HepG2 (cell line): ENCODE measurements around the gene PDLIM5. TPM values are rescaled to one million over a fixed set of nuclear protein-coding genes. Genes with fewer than 3 reads are reported as not detected.

ENCODE experiments used
- ELF1 ChIP-seq: sonication (generic); formaldehyde crosslinking; IDR thresholded peaks from 2 replicates; pipeline ENCODE4 v1.4.0; 2020; ENCODE audit warnings: missing genetic modification reagents
- ELF3 ChIP-seq: IDR thresholded peaks from 2 replicates; pipeline ENCODE4 v1.6.1; 2016; ENCODE audit warnings: missing genetic modification reagents, missing compliant biosample characterization
- ETV6 ChIP-seq: sonication (generic); formaldehyde crosslinking; conservative IDR thresholded peaks from 2 replicates; pipeline ENCODE4 v1.4.0; 2020; ENCODE audit warnings: missing genetic modification reagents
- GFI1 ChIP-seq: sonication (generic); formaldehyde crosslinking; IDR thresholded peaks from 2 replicates; pipeline ENCODE4 v1.5.0; 2020; ENCODE audit warnings: missing genetic modification reagents, mild to moderate bottlenecking, borderline replicate concordance
- GPBP1L1 ChIP-seq: sonication (generic); formaldehyde crosslinking; IDR thresholded peaks from 2 replicates; pipeline ENCODE4 v1.5.0; 2020; ENCODE audit warnings: mild to moderate bottlenecking, missing genetic modification reagents
- GZF1 ChIP-seq: sonication (generic); formaldehyde crosslinking; IDR thresholded peaks from 2 replicates; pipeline ENCODE4 v1.5.1; 2020; ENCODE audit warnings: mild to moderate bottlenecking, missing genetic modification reagents
- HNRNPLL ChIP-seq: fragments of 200-400 bp; formaldehyde crosslinking; IDR thresholded peaks from 2 replicates; pipeline ENCODE4 v1.6.1; 2017; ENCODE audit warnings: mild to moderate bottlenecking, low read depth, low read length; ENCODE audit not compliant: poor library complexity, severe bottlenecking
- HOXA3 ChIP-seq: sonication (generic); formaldehyde crosslinking; IDR thresholded peaks from 2 replicates; pipeline ENCODE4 v1.5.0; 2020; ENCODE audit warnings: missing genetic modification reagents
- KAT7 ChIP-seq: IDR thresholded peaks from 2 replicates; pipeline ENCODE4 v1.6.1; 2018; ENCODE audit warnings: borderline replicate concordance, missing compliant biosample characterization
- KDM4B ChIP-seq: sonication (generic); formaldehyde crosslinking; IDR thresholded peaks from 2 replicates; pipeline ENCODE4 v1.4.0; 2020; ENCODE audit warnings: missing genetic modification reagents
- MED8 ChIP-seq: sonication (generic); formaldehyde crosslinking; IDR thresholded peaks from 2 replicates; pipeline ENCODE4 v1.8.1; 2023; ENCODE audit warnings: mild to moderate bottlenecking, missing genetic modification reagents; ENCODE audit not compliant: insufficient replicate concordance
- NR2F1 ChIP-seq, 2 experiments: fragments of 450-650 bp in 1 of 2; formaldehyde crosslinking in 1 of 2; IDR thresholded peaks; 2 replicates each; pipeline versions ENCODE4 v1.5.0 to v1.6.1; 2016 to 2020; ENCODE audit warnings: mild to moderate bottlenecking in 1 of 2, missing compliant biosample characterization in 1 of 2, missing genetic modification reagents in 1 of 2, moderate library complexity in 1 of 2
- NR2F6 ChIP-seq, 2 experiments: IDR thresholded peaks; 2 replicates each; pipeline ENCODE4 v1.6.1; 2016; ENCODE audit warnings: antibody characterized with exemption in 1 of 2, mild to moderate bottlenecking in 1 of 2
- TAF1 ChIP-seq: sonication (generic); formaldehyde crosslinking; IDR thresholded peaks from 2 replicates; pipeline ENCODE4 v1.4.0; 2020; ENCODE audit warnings: missing genetic modification reagents
- TOPORS ChIP-seq: sonication (generic); formaldehyde crosslinking; IDR thresholded peaks from 2 replicates; pipeline ENCODE4 v1.8.0; 2023; ENCODE audit warnings: mild to moderate bottlenecking, missing genetic modification reagents
- TRIM24 ChIP-seq: sonication (generic); formaldehyde crosslinking; IDR thresholded peaks from 2 replicates; pipeline ENCODE4 v1.8.0; 2022; ENCODE audit warnings: mild to moderate bottlenecking, missing genetic modification reagents
- ZHX2 ChIP-seq, 2 experiments: sonication (generic) in 1 of 2; formaldehyde crosslinking in 1 of 2; IDR thresholded peaks; 2 replicates each; pipeline versions ENCODE4 v1.6.1 to v1.9.0; 2014 to 2022; ENCODE audit warnings: antibody characterized with exemption in 1 of 2, borderline replicate concordance in 1 of 2, inconsistent platforms in 1 of 2, low read depth in 1 of 2, missing genetic modification reagents in 1 of 2
- ZNF10 ChIP-seq: sonication (generic); formaldehyde crosslinking; IDR thresholded peaks from 2 replicates; pipeline ENCODE4 v1.4.0; 2020; ENCODE audit warnings: mild to moderate bottlenecking, low read depth, missing genetic modification reagents, borderline replicate concordance
- ZNF329 ChIP-seq: sonication (generic); formaldehyde crosslinking; IDR thresholded peaks from 2 replicates; pipeline ENCODE4 v1.9.0; 2021; ENCODE audit warnings: low read depth, mild to moderate bottlenecking, missing genetic modification reagents
- ZNF432 ChIP-seq: sonication (generic); formaldehyde crosslinking; IDR thresholded peaks from 2 replicates; pipeline ENCODE4 v1.5.0; 2020; ENCODE audit warnings: missing genetic modification reagents, mild to moderate bottlenecking, borderline replicate concordance
- ZNF720 ChIP-seq: sonication (generic); formaldehyde crosslinking; IDR thresholded peaks from 2 replicates; pipeline ENCODE4 v1.4.0; 2020; ENCODE audit warnings: missing genetic modification reagents
- ZSCAN9 ChIP-seq: IDR thresholded peaks from 2 replicates; pipeline ENCODE4 v1.6.1; 2016; ENCODE audit warnings: borderline replicate concordance
- polyA plus RNA-seq, 8 experiments: library from polyadenylated mRNA; depleted of rRNA in 3 of 8; stranded (reverse) in 7 of 8; unstranded in 1 of 8; fragments of >200 nt; fragmentation: Illumina TruSeq in 4 of 8; extraction: Trizol in 4 of 8; gene quantifications; 2 replicates each; pipeline versions ENCODE4 v1.2.1 to v1.2.3, GENCODE V29; 2011 to 2016; ENCODE audit warnings: low read depth in 4 of 8, missing spikeins in 1 of 8, mixed read lengths in 1 of 8; ENCODE audit not compliant: insufficient read depth in 1 of 8
- total RNA-seq, 5 experiments: library from RNA; depleted of rRNA; stranded (reverse); fragments of >200 nt; fragmentation: Illumina TruSeq; extraction: Trizol; gene quantifications; 2 replicates each; pipeline ENCODE4 v1.2.3, GENCODE V29; 2016; ENCODE audit warnings: low read depth in 1 of 5
- TF ChIP-seq, protein P1 (sequence below): sonication (generic); formaldehyde crosslinking; IDR thresholded peaks from 2 replicates; pipeline ENCODE4 v1.4.0; 2020; ENCODE audit warnings: mild to moderate bottlenecking, low read depth, missing genetic modification reagents

PDLIM5 gene
- total and polyA plus RNA-seq, 2 of the 13 experiments (the other 11 are each of a cell fraction or from before 2014, with no cell fraction given): 52.8 to 119 TPM

GRCh38 chr4:94455081-94455480 lies 3.3 kb downstream of the PDLIM5 start (continued):
- TF ChIP-seq GPBP1L1 (CRISPR knock-in tag) (no peak), ZNF10 (no peak), ZNF720 (CRISPR knock-in tag) (no peak), ZSCAN9 (CRISPR knock-in tag) (peak; percentile 65; the same call in 1 of the 2 replicates), NR2F1 (CRISPR knock-in tag; IDR thresholded peaks at IDR 0.05) (no peak), ZNF432 (no peak), TAF1 (CRISPR knock-in tag) (no peak), ZNF329 (no peak), ETV6 (CRISPR knock-in tag) (no peak), NR2F6 (IDR thresholded peaks at IDR 0.05) (no peak), NR2F6 (CRISPR knock-in tag; IDR thresholded peaks at IDR 0.05) (no peak), GFI1 (CRISPR knock-in tag) (no peak), KAT7 (CRISPR knock-in tag) (no peak), ELF1 (CRISPR knock-in tag) (no peak), GZF1 (CRISPR knock-in tag) (no peak), MED8 (CRISPR knock-in tag) (no peak), ZHX2 (IDR thresholded peaks at IDR 0.05; ENCODE audit: low read depth) (no peak), ZHX2 (CRISPR knock-in tag; IDR thresholded peaks at IDR 0.05; ENCODE audit: borderline replicate concordance) (no peak), TOPORS (CRISPR knock-in tag) (no peak), HNRNPLL (no peak), TRIM24 (no peak), ELF3 (CRISPR knock-in tag) (peak; percentile 52; the same call in 1 of the 2 replicates), KDM4B (no peak), HOXA3 (CRISPR knock-in tag) (peak; percentile 31; the same call in 1 of the 2 replicates)
- TF ChIP-seq, protein P1, sequence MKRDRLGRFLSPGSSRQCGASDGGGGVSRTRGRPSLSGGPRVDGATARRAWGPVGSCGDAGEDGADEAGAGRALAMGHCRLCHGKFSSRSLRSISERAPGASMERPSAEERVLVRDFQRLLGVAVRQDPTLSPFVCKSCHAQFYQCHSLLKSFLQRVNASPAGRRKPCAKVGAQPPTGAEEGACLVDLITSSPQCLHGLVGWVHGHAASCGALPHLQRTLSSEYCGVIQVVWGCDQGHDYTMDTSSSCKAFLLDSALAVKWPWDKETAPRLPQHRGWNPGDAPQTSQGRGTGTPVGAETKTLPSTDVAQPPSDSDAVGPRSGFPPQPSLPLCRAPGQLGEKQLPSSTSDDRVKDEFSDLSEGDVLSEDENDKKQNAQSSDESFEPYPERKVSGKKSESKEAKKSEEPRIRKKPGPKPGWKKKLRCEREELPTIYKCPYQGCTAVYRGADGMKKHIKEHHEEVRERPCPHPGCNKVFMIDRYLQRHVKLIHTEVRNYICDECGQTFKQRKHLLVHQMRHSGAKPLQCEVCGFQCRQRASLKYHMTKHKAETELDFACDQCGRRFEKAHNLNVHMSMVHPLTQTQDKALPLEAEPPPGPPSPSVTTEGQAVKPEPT: no peak
